Left lung (tissue), 14 donors: ENCODE data around the gene STX5. TPM values are rescaled to one million over a fixed set of nuclear protein-coding genes. Genes with fewer than 3 reads are reported as not detected.

Source experiments
- ATAC-seq: fragments of 200-7000 bp; cut with Tn5 transposase; one replicate; pipeline ENCODE4 v1.9.1; 2020; ENCODE audit warnings: moderate library complexity
- DNase-seq, 4 donors: peaks; one replicate each; pipeline ENCODE4 v3.0.0-alpha.2; 2013 to 2020
- H3K27ac ChIP-seq, 2 donors: fragments of 200-600 bp; sonication (generic) in 1 of 2; one replicate each; pipeline versions ENCODE4 v1.5.0 to v1.8.0; 2020 to 2021
- H3K27me3 ChIP-seq, 2 donors: fragments of 200-600 bp; sonication (generic) in 1 of 2; one replicate each; pipeline versions ENCODE4 v1.5.0 to v1.8.0; 2020 to 2021
- H3K36me3 ChIP-seq, 2 donors: fragments of 200-600 bp; sonication (generic) in 1 of 2; one replicate each; pipeline versions ENCODE4 v1.5.0 to v1.8.0; 2020 to 2021
- H3K4me1 ChIP-seq, 2 donors: fragments of 200-600 bp; one replicate each; pipeline ENCODE4 v1.8.0; 2021
- H3K4me3 ChIP-seq, 2 donors: fragments of 200-600 bp; sonication (generic) in 1 of 2; one replicate each; pipeline versions ENCODE4 v1.5.0 to v1.8.0; 2020 to 2021; ENCODE audit warnings: mild to moderate bottlenecking in 1 of 2
- H3K9me3 ChIP-seq, 2 donors: fragments of 200-600 bp; sonication (generic) in 1 of 2; one replicate each; pipeline versions ENCODE4 v1.5.0 to v1.8.0; 2020 to 2021
- intact Hi-C, 2 donors: fragments of 100-400 bp; cut with DNase I; formaldehyde crosslinking; loops; one replicate each; pipeline versions ENCODE4 v1.11.2 to v1.14.2; 2022
- long read RNA-seq, 12 donors: library from polyadenylated mRNA in 2 of 12; unstranded in 2 of 12; transcript quantifications; one replicate each; pipeline ENCODE4 v2.0.0 and lab custom pipeline, GENCODE V29; 2019 to 2026
- polyA plus RNA-seq, 6 donors: library from polyadenylated mRNA; unstranded; fragments of 120-200 nt; gene quantifications; one replicate each; pipeline ENCODE4 v1.2.1, GENCODE V29; 2013; ENCODE audit not compliant: insufficient read length in 6 of 6
- total RNA-seq, 2 donors: library from RNA; stranded (reverse); fragmentation: NEBNext Ultra II Directional; extraction: Animal tissue kit (Norgen Biotek cat#: 25700); gene quantifications; one replicate each; pipeline ENCODE4 v1.2.1, GENCODE V29; 2021
- TF ChIP-seq, protein P1 (sequence below), 2 donors: fragments of 200-600 bp; sonication (generic) in 1 of 2; IDR thresholded peaks; one replicate each; pipeline versions ENCODE4 v1.5.0 to v1.8.0; 2021; ENCODE audit warnings: antibody characterized with exemption in 2 of 2
- donor health status: DM: no; HTN: yes; CAD: no.
- donor health status: DM: no; HTN: no; CAD: no.

Gene STX5, protein sequence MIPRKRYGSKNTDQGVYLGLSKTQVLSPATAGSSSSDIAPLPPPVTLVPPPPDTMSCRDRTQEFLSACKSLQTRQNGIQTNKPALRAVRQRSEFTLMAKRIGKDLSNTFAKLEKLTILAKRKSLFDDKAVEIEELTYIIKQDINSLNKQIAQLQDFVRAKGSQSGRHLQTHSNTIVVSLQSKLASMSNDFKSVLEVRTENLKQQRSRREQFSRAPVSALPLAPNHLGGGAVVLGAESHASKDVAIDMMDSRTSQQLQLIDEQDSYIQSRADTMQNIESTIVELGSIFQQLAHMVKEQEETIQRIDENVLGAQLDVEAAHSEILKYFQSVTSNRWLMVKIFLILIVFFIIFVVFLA
- total RNA-seq (10 to 100 TPM; 38.9 to 40.5 TPM), polyA plus RNA-seq (10 to 100 TPM; 49.5 to 55.7 (median 51.2) TPM)
- long read RNA-seq, donor 1, transcript STX5-201 (11 exons, 1,794 nt): major isoform, 27 of 41 reads
- long read RNA-seq, donor 1, partial matches to known transcripts: 12 of 41 reads
- long read RNA-seq, donor 1, other reads (novel, unspliced or antisense): 0 of 41 reads
- long read RNA-seq, donor 2, transcript STX5-201 (11 exons, 1,794 nt): major isoform, 11 of 12 reads
- long read RNA-seq, donor 2, partial matches to known transcripts: 0 of 12 reads
- long read RNA-seq, donor 2, other reads (novel, unspliced or antisense): 0 of 12 reads
- long read RNA-seq, donor 3, transcript STX5-201 (11 exons, 1,794 nt): major isoform, 11 of 18 reads
- long read RNA-seq, donor 3, partial matches to known transcripts: 6 of 18 reads
- long read RNA-seq, donor 3, other reads (novel, unspliced or antisense): 0 of 18 reads
- long read RNA-seq, donor 4: 0 reads
- long read RNA-seq, donor 5, transcript STX5-201 (11 exons, 1,794 nt): major isoform, 10 of 24 reads
- long read RNA-seq, donor 5, partial matches to known transcripts: 14 of 24 reads
- long read RNA-seq, donor 5, other reads (novel, unspliced or antisense): 0 of 24 reads
- long read RNA-seq, donor 6, transcript STX5-201 (11 exons, 1,794 nt): major isoform, 20 of 26 reads
- long read RNA-seq, donor 6, partial matches to known transcripts: 5 of 26 reads
- long read RNA-seq, donor 6, other reads (novel, unspliced or antisense): 0 of 26 reads
- long read RNA-seq, donor 7, transcript STX5-201 (11 exons, 1,794 nt): major isoform, 14 of 25 reads
- long read RNA-seq, donor 7, partial matches to known transcripts: 11 of 25 reads
- long read RNA-seq, donor 7, other reads (novel, unspliced or antisense): 0 of 25 reads
- long read RNA-seq, donor 8, transcript STX5-201 (11 exons, 1,794 nt): major isoform, 13 of 22 reads
- long read RNA-seq, donor 8, partial matches to known transcripts: 8 of 22 reads
- long read RNA-seq, donor 8, other reads (novel, unspliced or antisense): 0 of 22 reads
- long read RNA-seq, donor 9, partial matches to known transcripts: 0 of 1 reads
- long read RNA-seq, donor 9, other reads (novel, unspliced or antisense): 0 of 1 reads
- long read RNA-seq, donor 10, partial matches to known transcripts: 0 of 1 reads
- long read RNA-seq, donor 10, other reads (novel, unspliced or antisense): 1 of 1 reads
- long read RNA-seq, donor 11, transcript STX5-201 (11 exons, 1,794 nt): major isoform, 10 of 16 reads
- long read RNA-seq, donor 11, partial matches to known transcripts: 5 of 16 reads
- long read RNA-seq, donor 11, other reads (novel, unspliced or antisense): 0 of 16 reads
- long read RNA-seq, donor 12, transcript STX5-201 (11 exons, 1,794 nt): major isoform, 13 of 25 reads
- long read RNA-seq, donor 12, partial matches to known transcripts: 11 of 25 reads
- long read RNA-seq, donor 12, other reads (novel, unspliced or antisense): 0 of 25 reads

DNA sequence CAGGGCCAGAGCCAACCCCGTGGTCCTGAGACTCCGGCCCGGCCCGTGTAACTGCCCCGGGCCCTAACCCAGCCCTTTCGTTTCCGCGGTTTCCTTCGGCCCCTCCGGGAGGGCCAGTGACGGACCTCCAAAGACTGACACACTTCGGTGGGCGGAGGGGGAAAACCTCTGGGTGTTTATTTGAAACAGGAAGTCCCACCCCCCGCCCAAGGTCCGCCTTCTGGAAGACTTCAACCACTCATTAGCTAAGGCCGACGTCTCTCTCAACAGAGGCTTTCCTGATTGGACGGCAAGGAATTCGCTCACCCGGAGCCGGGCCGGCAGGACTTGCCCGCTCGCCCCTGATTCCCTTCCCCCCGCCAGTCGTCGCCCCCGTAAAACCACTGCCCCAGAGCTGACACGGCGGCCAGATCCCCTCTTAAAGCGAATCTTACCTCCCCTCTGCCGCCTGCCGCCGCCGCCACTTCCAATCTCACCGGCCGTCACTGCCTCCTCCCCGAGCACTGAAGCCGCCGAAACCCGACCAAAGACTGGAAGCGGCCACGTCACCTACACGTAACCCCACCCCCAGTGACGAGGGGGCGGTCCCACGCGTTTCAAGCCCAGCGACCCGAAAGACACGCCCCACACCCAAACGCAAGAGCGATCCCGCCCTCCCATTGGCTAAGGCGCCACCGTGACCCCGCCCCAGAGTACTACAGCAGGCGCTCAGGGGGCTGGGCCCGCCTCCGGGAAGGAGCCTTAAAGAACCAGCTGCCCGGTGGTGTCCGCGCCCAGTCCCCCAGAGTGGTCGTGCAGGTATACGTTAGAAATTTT lies at the start of gene STX5:
Gene STX5, minus strand, starts transcription at position 532 of the 816 bp plus-strand sequence. CDS start 808 bp downstream, outside the sequence.
- intact Hi-C loops: no loop called here
- Histone ChIP-seq H3K9me3 (no peaks in the 10 kb centered on the region), H3K36me3 (peaks cover 0 to 62% of the 10 kb centered on the region in 2 donors), H3K27ac (peak within 1 kb of the TSS; percentile 90 to 92), H3K4me1 (peaks cover 8 to 59% of the 10 kb centered on the region in 2 donors), H3K27me3 (no peaks in the 10 kb centered on the region), H3K4me3 (peak within 1 kb of the TSS; percentile 83 to 91)
- DNase-seq: peak; percentile 99 to 100 (median 99)
- ATAC-seq: peak; percentile 99
- TF ChIP-seq, protein P1, sequence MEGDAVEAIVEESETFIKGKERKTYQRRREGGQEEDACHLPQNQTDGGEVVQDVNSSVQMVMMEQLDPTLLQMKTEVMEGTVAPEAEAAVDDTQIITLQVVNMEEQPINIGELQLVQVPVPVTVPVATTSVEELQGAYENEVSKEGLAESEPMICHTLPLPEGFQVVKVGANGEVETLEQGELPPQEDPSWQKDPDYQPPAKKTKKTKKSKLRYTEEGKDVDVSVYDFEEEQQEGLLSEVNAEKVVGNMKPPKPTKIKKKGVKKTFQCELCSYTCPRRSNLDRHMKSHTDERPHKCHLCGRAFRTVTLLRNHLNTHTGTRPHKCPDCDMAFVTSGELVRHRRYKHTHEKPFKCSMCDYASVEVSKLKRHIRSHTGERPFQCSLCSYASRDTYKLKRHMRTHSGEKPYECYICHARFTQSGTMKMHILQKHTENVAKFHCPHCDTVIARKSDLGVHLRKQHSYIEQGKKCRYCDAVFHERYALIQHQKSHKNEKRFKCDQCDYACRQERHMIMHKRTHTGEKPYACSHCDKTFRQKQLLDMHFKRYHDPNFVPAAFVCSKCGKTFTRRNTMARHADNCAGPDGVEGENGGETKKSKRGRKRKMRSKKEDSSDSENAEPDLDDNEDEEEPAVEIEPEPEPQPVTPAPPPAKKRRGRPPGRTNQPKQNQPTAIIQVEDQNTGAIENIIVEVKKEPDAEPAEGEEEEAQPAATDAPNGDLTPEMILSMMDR (IDR thresholded peaks at IDR 0.05): no peak

DNA sequence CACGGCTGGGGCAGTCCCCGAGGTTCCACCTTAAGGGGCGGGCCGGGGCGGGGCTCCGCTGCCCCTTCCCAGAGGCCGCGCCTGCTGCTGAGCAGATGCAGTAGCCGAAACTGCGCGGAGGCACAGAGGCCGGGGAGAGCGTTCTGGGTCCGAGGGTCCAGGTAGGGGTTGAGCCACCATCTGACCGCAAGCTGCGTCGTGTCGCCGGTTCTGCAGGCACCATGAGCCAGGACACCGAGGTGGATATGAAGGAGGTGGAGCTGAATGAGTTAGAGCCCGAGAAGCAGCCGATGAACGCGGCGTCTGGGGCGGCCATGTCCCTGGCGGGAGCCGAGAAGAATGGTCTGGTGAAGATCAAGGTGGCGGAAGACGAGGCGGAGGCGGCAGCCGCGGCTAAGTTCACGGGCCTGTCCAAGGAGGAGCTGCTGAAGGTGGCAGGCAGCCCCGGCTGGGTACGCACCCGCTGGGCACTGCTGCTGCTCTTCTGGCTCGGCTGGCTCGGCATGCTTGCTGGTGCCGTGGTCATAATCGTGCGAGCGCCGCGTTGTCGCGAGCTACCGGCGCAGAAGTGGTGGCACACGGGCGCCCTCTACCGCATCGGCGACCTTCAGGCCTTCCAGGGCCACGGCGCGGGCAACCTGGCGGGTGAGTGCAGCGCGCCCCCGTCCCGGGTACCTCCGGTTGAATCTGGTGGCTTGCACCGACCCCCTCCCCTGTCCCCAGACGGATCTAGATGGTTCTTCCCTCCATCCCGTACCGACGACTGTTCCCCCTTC lies 49.1 kb upstream of the STX5 start, which contains the start of gene SLC3A2:
Gene SLC3A2, plus strand, starts transcription at position 94 of the 776 bp plus-strand sequence. Its CDS starts 128 bp downstream, at position 222.
- peak within 1 kb of the TSS; percentile 99 for H3K27ac ChIP-seq
- H3K36me3 ChIP-seq: peaks cover 0 to 42% of the 10 kb centered on the region in 2 donors
- intact Hi-C loops: no loop called here
- peaks cover 39 to 54% of the 10 kb centered on the region in 2 donors for H3K4me1 ChIP-seq
- no peaks in the 10 kb centered on the region for H3K27me3 ChIP-seq
- peak; percentile 91 for ATAC-seq
- H3K4me3 ChIP-seq: peak within 1 kb of the TSS; percentile 86 to 92
- DNase-seq: peak; percentile 90 to 97 (median 92)
- TF ChIP-seq, protein P1 (IDR thresholded peaks at IDR 0.05): peak; percentile 46 to 64
- no peaks in the 10 kb centered on the region for H3K9me3 ChIP-seq

DNA sequence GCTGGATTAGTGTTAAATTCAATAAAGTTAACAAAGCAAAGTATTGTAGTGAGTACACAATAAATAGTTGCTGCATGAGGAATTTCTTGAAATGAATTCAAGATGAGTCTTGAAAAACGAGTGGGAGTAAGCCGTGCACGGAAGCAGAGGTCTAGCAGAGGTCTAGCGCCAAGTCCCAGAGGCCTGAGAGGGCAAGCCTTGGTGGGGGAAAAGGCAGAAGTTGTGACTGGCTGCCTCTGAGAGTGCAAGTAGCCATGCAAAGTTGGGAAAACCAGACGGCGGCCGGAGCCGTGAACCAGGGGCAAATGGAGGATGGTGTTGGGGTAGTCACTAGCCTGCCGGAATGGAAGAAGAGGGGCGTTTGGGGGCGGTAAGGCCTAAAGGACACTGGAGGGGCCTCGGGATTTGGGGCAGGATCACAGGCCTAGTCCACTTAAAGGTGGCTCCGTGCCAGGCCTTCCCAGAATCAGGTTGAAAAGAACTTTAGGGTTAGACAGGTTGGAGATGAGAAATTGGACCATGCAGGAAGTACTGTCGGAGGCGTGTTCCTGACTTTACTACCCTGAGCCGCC lies 48.5 kb upstream of the STX5 start:
- intact Hi-C loops: no loop called here
- peak; percentile 33 for ATAC-seq
- H3K36me3 ChIP-seq: peaks cover 0 to 35% of the 10 kb centered on the region in 2 donors
- peak; percentile 44 to 85 (median 76) for DNase-seq
- peaks cover 36 to 47% of the 10 kb centered on the region in 2 donors for H3K4me1 ChIP-seq
- H3K27me3 ChIP-seq: no peaks in the 10 kb centered on the region
- H3K4me3 ChIP-seq: peak overlapping the region; percentile 86 to 92
- TF ChIP-seq, protein P1 (IDR thresholded peaks at IDR 0.05): no peak
- H3K27ac ChIP-seq: peak overlapping the region; percentile 99
- H3K9me3 ChIP-seq: no peaks in the 10 kb centered on the region
